SK-N-SH (cell line): Measurements from ENCODE around the gene ZNF512B. TPM values are rescaled to one million over a fixed set of nuclear protein-coding genes. Genes with fewer than 3 reads are reported as not detected.

ENCODE experiments used
- CTCF ChIA-PET: fragments of 300-600, 350-600 bp; formaldehyde crosslinking; extraction: SDS; loops from one replicate; lab custom pipeline; 2021; lab: Yijun Ruan, JAX
- POLR2A ChIA-PET: fragments of 350-600 bp; sonication (Branson Sonifier 250); formaldehyde crosslinking; extraction: SDS; loops from one replicate; lab custom pipeline; 2020; ENCODE audit warnings: antibody characterized with exemption, inconsistent platforms; lab: Yijun Ruan, JAX
- DNase-seq: peaks from one replicate; pipeline ENCODE4 v3.0.0; 2012
- H2AFZ ChIP-seq: fragments of 200-600 bp; sonication (generic); 2 replicates; pipeline ENCODE4 v1.8.1; 2016; ENCODE audit warnings: antibody characterized with exemption, mild to moderate bottlenecking, low read depth
- H3F3A ChIP-seq: fragments of 200-600 bp; sonication (generic); replicated peaks from 2 replicates; pipeline ENCODE3; 2016; ENCODE audit warnings: antibody characterized with exemption, mild to moderate bottlenecking; ENCODE audit not compliant: insufficient read depth
- H3K27ac ChIP-seq, 2 experiments: fragments of 200-500 bp in 1 of 2; fragments of 200-600 bp in 1 of 2; sonication (Bioruptor generic) in 1 of 2; sonication (generic), shearing (Covaris generic) in 1 of 2; 2 replicates each; pipeline versions ENCODE4 v1.5.1 to v1.6.1; 2014 to 2016; ENCODE audit warnings: low read depth in 2 of 2, inconsistent platforms in 1 of 2, low read length in 1 of 2, mild to moderate bottlenecking in 1 of 2, mixed read lengths in 1 of 2
- H3K27me3 ChIP-seq: fragments of 200-600 bp; sonication (generic), shearing (Covaris generic); 2 replicates; pipeline ENCODE4 v1.6.1; 2016; ENCODE audit warnings: mixed run types; ENCODE audit not compliant: insufficient read depth
- H3K36me3 ChIP-seq, 2 experiments: fragments of 200-500 bp in 1 of 2; fragments of 200-600 bp in 1 of 2; sonication (Bioruptor generic) in 1 of 2; sonication (generic) in 1 of 2; replicated peaks in 1 of 2; 2 replicates each; pipeline versions ENCODE3 to v1.5.1; 2014 to 2016; ENCODE audit warnings: low read length in 1 of 2, mild to moderate bottlenecking in 1 of 2; ENCODE audit not compliant: insufficient read depth in 2 of 2, control insufficient read depth in 1 of 2
- H3K4me1 ChIP-seq, 2 experiments: fragments of 200-500 bp in 1 of 2; fragments of 200-600 bp in 1 of 2; sonication (Bioruptor generic) in 1 of 2; sonication (generic), shearing (Covaris generic) in 1 of 2; 2 replicates each; pipeline versions ENCODE4 v1.5.1 to v1.6.1; 2014 to 2016; ENCODE audit warnings: low read depth in 1 of 2, low read length in 1 of 2, mixed run types in 1 of 2; ENCODE audit not compliant: insufficient read depth in 2 of 2, control insufficient read depth in 1 of 2
- H3K4me2 ChIP-seq: fragments of 200-600 bp; sonication (generic), shearing (Covaris generic); 2 replicates; pipeline ENCODE4 v1.6.1; 2017; ENCODE audit warnings: mixed run types
- H3K4me3 ChIP-seq, 2 experiments: fragments of 200-500 bp in 1 of 2; fragments of 200-600 bp in 1 of 2; sonication (Bioruptor generic) in 1 of 2; sonication (generic), shearing (Covaris generic) in 1 of 2; 2 replicates each; pipeline versions ENCODE4 v1.5.1 to v1.8.1; 2014 to 2016; ENCODE audit warnings: low read depth in 2 of 2, inconsistent platforms in 1 of 2, low read length in 1 of 2, mild to moderate bottlenecking in 1 of 2, mixed read lengths in 1 of 2, moderate library complexity in 1 of 2
- H3K79me2 ChIP-seq: fragments of 200-600 bp; sonication (generic); 2 replicates; pipeline ENCODE4 v1.8.1; 2017; ENCODE audit warnings: mild to moderate bottlenecking; ENCODE audit not compliant: insufficient read depth
- H3K9ac ChIP-seq: fragments of 200-600 bp; sonication (generic); 2 replicates; pipeline ENCODE4 v1.6.1; 2017; ENCODE audit warnings: mixed run types
- H3K9me2 ChIP-seq: fragments of 200-600 bp; sonication (generic); 2 replicates; pipeline ENCODE4 v1.6.1; 2017; ENCODE audit warnings: mixed run types
- H3K9me3 ChIP-seq: fragments of 200-600 bp; sonication (generic); 2 replicates; pipeline ENCODE4 v1.6.1; 2017; ENCODE audit warnings: mixed run types, mild to moderate bottlenecking, moderate library complexity
- H4K20me1 ChIP-seq: fragments of 200-600 bp; sonication (generic); 2 replicates; pipeline ENCODE4 v1.6.1; 2017; ENCODE audit warnings: mild to moderate bottlenecking, mixed run types; ENCODE audit not compliant: insufficient read depth
- ELF1 ChIP-seq: IDR thresholded peaks from 2 replicates; pipeline ENCODE4 v1.4.0; 2012
- FOXJ3 ChIP-seq: sonication (generic); formaldehyde crosslinking; IDR thresholded peaks from 2 replicates; pipeline ENCODE4 v1.5.1; 2020; ENCODE audit warnings: mild to moderate bottlenecking, missing genetic modification reagents
- FOXM1 ChIP-seq: IDR thresholded peaks from 2 replicates; pipeline ENCODE4 v1.4.0; 2012; ENCODE audit warnings: low read depth, mild to moderate bottlenecking
- JUND ChIP-seq: IDR thresholded peaks from 2 replicates; pipeline ENCODE4 v1.4.0; 2012
- MEF2A ChIP-seq: IDR thresholded peaks from 2 replicates; pipeline ENCODE4 v1.4.0; 2012; ENCODE audit warnings: low read depth, borderline replicate concordance
- POLR2AphosphoS5 ChIP-seq: IDR thresholded peaks from 2 replicates; pipeline ENCODE4 v1.6.1; 2012; ENCODE audit warnings: low read depth, low read length
- RCOR1 ChIP-seq: fragments of 150-350 bp; IDR thresholded peaks from 2 replicates; pipeline ENCODE4 v1.6.1; 2017; ENCODE audit warnings: antibody characterized with exemption, low read length
- SIN3A ChIP-seq: IDR thresholded peaks from 2 replicates; pipeline ENCODE4 v1.6.1; 2012; ENCODE audit warnings: low read depth, mild to moderate bottlenecking, low read length, moderate library complexity, borderline replicate concordance
- TAF1 ChIP-seq: IDR thresholded peaks from 2 replicates; pipeline ENCODE4 v1.6.1; 2012; ENCODE audit warnings: low read depth, mild to moderate bottlenecking, low read length, moderate library complexity, borderline replicate concordance
- TCF12 ChIP-seq: IDR thresholded peaks from 2 replicates; pipeline ENCODE4 v1.4.0; 2012
- TEAD4 ChIP-seq: IDR thresholded peaks from 2 replicates; pipeline ENCODE4 v1.4.0; 2012; ENCODE audit warnings: mild to moderate bottlenecking, borderline replicate concordance; ENCODE audit not compliant: insufficient read depth
- YY1 ChIP-seq: IDR thresholded peaks from 2 replicates; pipeline ENCODE4 v1.4.0; 2012; ENCODE audit warnings: low read depth, mild to moderate bottlenecking
- whole genome bisulfite sequencing: methylation state at CpG from one replicate; pipeline ENCODE4 v1.1.6; 2017; ENCODE audit warnings: low lambda C conversion rate; 5-methylcytosine and 5-hydroxymethylcytosine counted together
- polyA plus RNA-seq, 3 experiments: library from polyadenylated mRNA; depleted of rRNA; stranded (reverse); fragments of >200 nt; gene quantifications; 2 replicates each; pipeline ENCODE4 v1.2.3, GENCODE V29; 2012
- small RNA-seq, 7 experiments: library from RNA; depleted of rRNA; stranded (forward); fragments of <200 nt; gene quantifications; one replicate each; pipeline ENCODE3, GENCODE V24; 2012
- TF ChIP-seq, protein P1 (sequence below): IDR thresholded peaks from 2 replicates; pipeline ENCODE4 v1.6.1; 2012; ENCODE audit warnings: mild to moderate bottlenecking, low read depth, low read length, moderate library complexity

The ZNF512B gene
- polyA plus RNA-seq, 1 of the 3 experiments (the other 2 are of a cell fraction) = 11.8 TPM

DNA sequence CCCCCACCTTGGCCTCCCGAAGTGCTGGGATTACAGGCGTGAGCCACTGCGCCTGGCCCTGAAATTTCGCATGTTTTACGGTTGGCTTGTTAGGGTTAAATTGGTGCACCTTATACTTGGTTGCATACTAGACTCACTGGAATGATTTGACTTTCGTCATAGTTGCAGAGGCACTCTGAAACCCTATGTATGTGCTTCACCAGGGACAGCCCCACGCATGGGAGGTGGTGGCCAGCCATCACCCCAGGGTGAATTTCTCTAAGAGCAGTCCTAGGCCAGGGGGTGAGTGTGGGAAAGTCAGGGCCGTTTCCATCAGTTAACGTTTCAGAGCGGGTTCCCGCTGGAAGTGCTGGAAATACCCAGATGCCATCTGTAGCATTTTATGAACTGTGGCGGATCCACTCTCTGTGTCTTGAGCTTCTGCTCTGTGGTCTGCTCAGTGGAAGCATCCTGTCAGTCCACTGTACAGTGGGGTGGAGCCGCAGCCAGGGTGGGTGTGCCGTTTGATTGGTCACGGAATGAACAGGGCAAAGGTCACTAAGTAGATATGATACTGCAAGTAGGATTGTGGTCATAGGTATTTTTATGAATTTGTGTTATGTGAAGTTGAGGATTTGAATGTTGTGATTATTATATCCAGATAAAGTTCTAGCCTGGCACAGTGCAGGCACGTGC lies 61.6 kb downstream of the ZNF512B start:
- Histone ChIP-seq H3K4me2 (no peak overlapping the region), H4K20me1 (peaks cover 98% of the 10 kb centered on the region), H3K27ac (no peak overlapping the region), H3K27me3 (no peaks in the 10 kb centered on the region), H3K36me3 (no peaks in the 10 kb centered on the region), H3K9me2 (no peaks in the 10 kb centered on the region), H3K9ac (no peak overlapping the region), H3K79me2 (peaks cover 100% of the 10 kb centered on the region), H3K4me1 (peaks cover 0 to 6% of the 10 kb centered on the region in 2 experiments; a peak in 1 of 4 replicates), H3K9me3 (no peaks in the 10 kb centered on the region), H3F3A (peaks cover 3% of the 10 kb centered on the region), H3K4me3 (no peak overlapping the region), H2AFZ (no peak overlapping the region)
- CTCF ChIA-PET = interaction anchor here (1.3 to 2.5 kb wide), 3 partner anchors 13 to 149 kb away, joined by 4 to 6 read pairs (median 4); partner anchors contain the start of genes DNAJC5 and PRPF6
- no peak for DNase-seq
- 96% methylated on average over 16 of the region's 16 CpGs for WGBS
- TF ChIP-seq FOXM1 = no peak
- no peak for TF ChIP-seq RCOR1
- TF ChIP-seq TCF12 = no peak
- no peak for TF ChIP-seq SIN3A
- TF ChIP-seq MEF2A = no peak
- TF ChIP-seq TEAD4 = no peak
- no peak for TF ChIP-seq FOXJ3 (CRISPR knock-in tag)
- no peak for TF ChIP-seq ELF1
- no peak for TF ChIP-seq TAF1
- TF ChIP-seq POLR2AphosphoS5 = no peak
- no peak for TF ChIP-seq JUND
- TF ChIP-seq, protein P1, sequence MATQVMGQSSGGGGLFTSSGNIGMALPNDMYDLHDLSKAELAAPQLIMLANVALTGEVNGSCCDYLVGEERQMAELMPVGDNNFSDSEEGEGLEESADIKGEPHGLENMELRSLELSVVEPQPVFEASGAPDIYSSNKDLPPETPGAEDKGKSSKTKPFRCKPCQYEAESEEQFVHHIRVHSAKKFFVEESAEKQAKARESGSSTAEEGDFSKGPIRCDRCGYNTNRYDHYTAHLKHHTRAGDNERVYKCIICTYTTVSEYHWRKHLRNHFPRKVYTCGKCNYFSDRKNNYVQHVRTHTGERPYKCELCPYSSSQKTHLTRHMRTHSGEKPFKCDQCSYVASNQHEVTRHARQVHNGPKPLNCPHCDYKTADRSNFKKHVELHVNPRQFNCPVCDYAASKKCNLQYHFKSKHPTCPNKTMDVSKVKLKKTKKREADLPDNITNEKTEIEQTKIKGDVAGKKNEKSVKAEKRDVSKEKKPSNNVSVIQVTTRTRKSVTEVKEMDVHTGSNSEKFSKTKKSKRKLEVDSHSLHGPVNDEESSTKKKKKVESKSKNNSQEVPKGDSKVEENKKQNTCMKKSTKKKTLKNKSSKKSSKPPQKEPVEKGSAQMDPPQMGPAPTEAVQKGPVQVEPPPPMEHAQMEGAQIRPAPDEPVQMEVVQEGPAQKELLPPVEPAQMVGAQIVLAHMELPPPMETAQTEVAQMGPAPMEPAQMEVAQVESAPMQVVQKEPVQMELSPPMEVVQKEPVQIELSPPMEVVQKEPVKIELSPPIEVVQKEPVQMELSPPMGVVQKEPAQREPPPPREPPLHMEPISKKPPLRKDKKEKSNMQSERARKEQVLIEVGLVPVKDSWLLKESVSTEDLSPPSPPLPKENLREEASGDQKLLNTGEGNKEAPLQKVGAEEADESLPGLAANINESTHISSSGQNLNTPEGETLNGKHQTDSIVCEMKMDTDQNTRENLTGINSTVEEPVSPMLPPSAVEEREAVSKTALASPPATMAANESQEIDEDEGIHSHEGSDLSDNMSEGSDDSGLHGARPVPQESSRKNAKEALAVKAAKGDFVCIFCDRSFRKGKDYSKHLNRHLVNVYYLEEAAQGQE = no peak
- no peak for TF ChIP-seq YY1
- POLR2A ChIA-PET = no interaction called here

Small RNA genes within 50 kb of the gene (small RNA-seq; reads per million reads assigned to genes)
- gene MIR647 = 0 reads per million in 7 experiments
- 0 reads per million in 7 experiments for gene MIR941-2
- gene MIR941-4 = 0 reads per million in 7 experiments
- gene MIR941-5 = 0 reads per million in 7 experiments
- 0 to 6.7 (median 0) reads per million in 7 experiments for gene RNU1-134P

Other genes with a start within 250 kb of the ZNF512B start
- gene LIME1, start 233.3 kb downstream of the ZNF512B start, polyA plus RNA-seq (2012; rRNA removed) = 10.9 and 12.3 TPM in 2 replicates
- 75.5 and 90.9 TPM in 2 replicates for gene SLC2A4RG, start 230.2 kb downstream of the ZNF512B start, polyA plus RNA-seq (2012; rRNA removed)
- 0.11 and 0.15 TPM in 2 replicates for gene ZBTB46, start 138.7 kb downstream of the ZNF512B start, polyA plus RNA-seq (2012; rRNA removed)
- gene ABHD16B, start 108.4 kb downstream of the ZNF512B start, polyA plus RNA-seq (2012; rRNA removed) = not detected in 2 replicates
- gene TPD52L2, start 104.7 kb downstream of the ZNF512B start, polyA plus RNA-seq (2012; rRNA removed) = 137 and 161 TPM in 2 replicates
- 24.2 and 26.2 TPM in 2 replicates for gene DNAJC5, start 74.8 kb downstream of the ZNF512B start, polyA plus RNA-seq (2012; rRNA removed)
- 70.3 and 71.6 TPM in 2 replicates for gene UCKL1, start 13.5 kb downstream of the ZNF512B start, polyA plus RNA-seq (2012; rRNA removed)
- 11.0 and 11.6 TPM in 2 replicates for gene SAMD10, start 9.7 kb upstream of the ZNF512B start, polyA plus RNA-seq (2012; rRNA removed)
- gene PRPF6, start 11.2 kb upstream of the ZNF512B start, polyA plus RNA-seq (2012; rRNA removed) = 50.1 and 59.1 TPM in 2 replicates
- 0.16 and 0.21 TPM in 2 replicates for gene C20orf204, start 66.3 kb upstream of the ZNF512B start, polyA plus RNA-seq (2012; rRNA removed)
- not detected in 2 replicates for gene SOX18, start 79.7 kb upstream of the ZNF512B start, polyA plus RNA-seq (2012; rRNA removed)
- 53.5 and 98.9 TPM in 2 replicates for gene TCEA2, start 93.3 kb upstream of the ZNF512B start, polyA plus RNA-seq (2012; rRNA removed)
- 18.7 and 20.5 TPM in 2 replicates for gene RGS19, start 109.6 kb upstream of the ZNF512B start, polyA plus RNA-seq (2012; rRNA removed)
- 1.7 and 1.8 TPM in 2 replicates for gene OPRL1, start 110.2 kb upstream of the ZNF512B start, polyA plus RNA-seq (2012; rRNA removed)
- gene LKAAEAR1, start 114.5 kb upstream of the ZNF512B start, polyA plus RNA-seq (2012; rRNA removed) = 0.37 and 0.71 TPM in 2 replicates
- not detected in 2 replicates for gene NPBWR2, start 137.6 kb upstream of the ZNF512B start, polyA plus RNA-seq (2012; rRNA removed)
- 0.10 and 0.23 TPM in 2 replicates for gene MYT1, start 194.5 kb upstream of the ZNF512B start, polyA plus RNA-seq (2012; rRNA removed)